ENCODE measurements around the gene AQP7. TPM values are rescaled to one million over a fixed set of nuclear protein-coding genes. Genes with fewer than 3 reads are reported as not detected.
A peak's percentile ranks its signal among the peaks of the same experiment; 100 is the strongest.

Gene AQP7
- total and polyA plus RNA-seq, 7 experiments from 2014 or later = 0.32 to 1.9 (median 0.87) TPM; not detected in 1

DNA sequence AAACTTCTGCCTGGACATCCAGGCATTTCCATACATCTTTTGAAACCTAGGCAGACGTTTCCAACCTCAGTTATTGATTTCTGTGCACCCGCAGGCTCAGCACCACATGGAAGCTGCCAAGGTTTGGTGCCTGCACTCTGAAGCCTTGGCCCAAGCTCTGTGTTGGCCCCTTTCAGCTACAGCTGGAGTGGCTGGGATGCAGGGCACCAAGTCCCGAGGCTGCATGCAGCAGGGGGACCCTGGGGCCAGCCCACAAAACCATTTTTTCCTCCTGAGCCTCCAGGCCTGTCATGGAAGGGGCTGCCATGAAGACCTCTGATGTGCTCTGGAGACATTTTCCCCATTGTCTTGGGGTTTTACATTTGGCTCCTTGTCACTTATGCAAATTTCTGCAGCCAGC is 62.2 kb downstream of the AQP7 start:
- Histone ChIP-seq H3K27me3 (ENCODE audit: control insufficient read depth in 2 of 2, insufficient read depth in 2 of 2, low read length in 2 of 2) (no peaks in the 10 kb centered on the region), H3K9me3 (ENCODE audit: control insufficient read depth in 2 of 3, low read length in 3 of 3) (peaks cover 0 to 11% (median 0%) of the 10 kb centered on the region in 3 experiments), H3K4me1 (ENCODE audit: control insufficient read depth in 2 of 2, insufficient read depth in 2 of 2, low read length in 2 of 2) (no peaks in the 10 kb centered on the region), H3K4me3 (ENCODE audit: low read length) (no peak overlapping the region), H3K27ac (ENCODE audit: low read depth, low read length) (no peak overlapping the region), H3K36me3 (ENCODE audit: control insufficient read depth in 2 of 3, insufficient read depth in 3 of 3, low read length in 3 of 3) (peaks cover 4 to 74% (median 11%) of the 10 kb centered on the region in 3 experiments)
- H3K27me3 Mint-ChIP-seq = no peaks in the 10 kb centered on the region
- H3K4me1 Mint-ChIP-seq = peaks cover 0 to 18% (median 0%) of the 10 kb centered on the region in 7 donors
- POLR2A ChIA-PET = no interaction called here
- no peak for ATAC-seq
- intact Hi-C loops (cut with micrococcal nuclease) = loop anchor here in 1 of 2 donors (5.0 kb wide), 1 partner anchor 53 kb away; no protein-coding TSS in a partner anchor
- H3K27ac Mint-ChIP-seq = peak overlapping the region in 2 of 9 donors; percentile 30 to 78
- no peak overlapping the region for H3K4me3 Mint-ChIP-seq
- CTCF ChIA-PET = no interaction called here
- peaks cover 4 to 27% (median 10%) of the 10 kb centered on the region in 11 donors for H3K9me3 Mint-ChIP-seq
- H3K36me3 Mint-ChIP-seq = peaks cover 30 to 62% (median 51%) of the 10 kb centered on the region in 5 donors
- DNase-seq = no peak

Other genes with a start within 250 kb of the AQP7 start
- gene B4GALT1, start 235.2 kb downstream of the AQP7 start, total RNA-seq = 10 to 100 TPM; 40.7 to 86.2 (median 45.6) TPM
- 10 to 100 TPM; 12.9 to 16.4 TPM for gene B4GALT1, start 235.2 kb downstream of the AQP7 start, polyA plus RNA-seq
- gene SPINK4, start 162.4 kb downstream of the AQP7 start, total RNA-seq = not detected
- gene SPINK4, start 162.4 kb downstream of the AQP7 start, polyA plus RNA-seq = not detected
- gene BAG1, start 137.9 kb downstream of the AQP7 start, total RNA-seq = 10 to 100 TPM; 48.6 to 77.2 (median 61.0) TPM
- gene BAG1, start 137.9 kb downstream of the AQP7 start, polyA plus RNA-seq = 10 to 100 TPM; 65.0 to 90.5 TPM
- gene CHMP5, start 137.5 kb downstream of the AQP7 start, total RNA-seq = 10 to 100 TPM; 21.4 to 74.6 (median 35.3) TPM
- gene CHMP5, start 137.5 kb downstream of the AQP7 start, polyA plus RNA-seq = 10 to 100 TPM; 39.0 to 50.2 TPM
- 10 to 100 TPM; 39.8 to 65.4 (median 43.6) TPM for gene NFX1, start 112.1 kb downstream of the AQP7 start, total RNA-seq
- 10 to 100 TPM; 30.1 to 49.3 TPM for gene NFX1, start 112.1 kb downstream of the AQP7 start, polyA plus RNA-seq
- 100 to 1,000 TPM in 3 of 5 experiments, 10 to 100 TPM in 2; 53.3 to 173 (median 110) TPM for gene AQP3, start 45.0 kb upstream of the AQP7 start, total RNA-seq
- 100 to 1,000 TPM; 178 to 252 TPM for gene AQP3, start 45.0 kb upstream of the AQP7 start, polyA plus RNA-seq
- 10 to 100 TPM; 34.0 to 48.0 (median 44.0) TPM for gene NOL6, start 71.4 kb upstream of the AQP7 start, total RNA-seq
- 10 to 100 TPM; 14.2 to 30.0 TPM for gene NOL6, start 71.4 kb upstream of the AQP7 start, polyA plus RNA-seq
- gene ANKRD18B, start 121.7 kb upstream of the AQP7 start, total RNA-seq = 1 to 10 TPM in 1 of 5 experiments, under 1 TPM in 2, not detected in 2; 0.17 to 1.2 (median 0.32) TPM
- not detected for gene ANKRD18B, start 121.7 kb upstream of the AQP7 start, polyA plus RNA-seq

All from naive thymus-derived CD4-positive, alpha-beta T cell (primary cell).